ENCODE data around the gene NOP9.

DNA sequence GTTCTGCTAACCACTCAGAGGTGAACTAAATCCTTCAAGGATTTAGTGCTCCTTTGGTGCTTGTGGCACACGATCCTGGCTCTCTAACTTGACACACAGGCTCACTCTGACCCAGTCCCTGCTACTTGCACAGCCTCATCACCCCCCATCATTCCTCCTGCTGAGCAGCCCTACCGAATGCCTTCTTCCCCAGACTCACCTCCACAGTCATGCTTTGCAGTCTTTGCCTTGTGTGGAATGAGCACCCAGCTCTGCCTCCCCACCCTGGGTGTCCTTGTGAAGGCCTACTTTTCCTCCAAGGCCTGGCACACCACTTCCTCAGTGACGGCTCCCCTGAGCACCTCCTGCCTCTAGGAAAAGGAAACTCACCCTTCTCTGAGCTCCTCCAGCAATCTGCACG, 49.3 kb upstream of the NOP9 start:
- TF ChIP-seq, protein P1, sequence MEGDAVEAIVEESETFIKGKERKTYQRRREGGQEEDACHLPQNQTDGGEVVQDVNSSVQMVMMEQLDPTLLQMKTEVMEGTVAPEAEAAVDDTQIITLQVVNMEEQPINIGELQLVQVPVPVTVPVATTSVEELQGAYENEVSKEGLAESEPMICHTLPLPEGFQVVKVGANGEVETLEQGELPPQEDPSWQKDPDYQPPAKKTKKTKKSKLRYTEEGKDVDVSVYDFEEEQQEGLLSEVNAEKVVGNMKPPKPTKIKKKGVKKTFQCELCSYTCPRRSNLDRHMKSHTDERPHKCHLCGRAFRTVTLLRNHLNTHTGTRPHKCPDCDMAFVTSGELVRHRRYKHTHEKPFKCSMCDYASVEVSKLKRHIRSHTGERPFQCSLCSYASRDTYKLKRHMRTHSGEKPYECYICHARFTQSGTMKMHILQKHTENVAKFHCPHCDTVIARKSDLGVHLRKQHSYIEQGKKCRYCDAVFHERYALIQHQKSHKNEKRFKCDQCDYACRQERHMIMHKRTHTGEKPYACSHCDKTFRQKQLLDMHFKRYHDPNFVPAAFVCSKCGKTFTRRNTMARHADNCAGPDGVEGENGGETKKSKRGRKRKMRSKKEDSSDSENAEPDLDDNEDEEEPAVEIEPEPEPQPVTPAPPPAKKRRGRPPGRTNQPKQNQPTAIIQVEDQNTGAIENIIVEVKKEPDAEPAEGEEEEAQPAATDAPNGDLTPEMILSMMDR (IDR thresholded peaks at IDR 0.05; ENCODE audit: borderline replicate concordance, extremely low read depth, low read length, poor library complexity, severe bottlenecking) = no peak
- no peak for TF ChIP-seq EZH2 (IDR thresholded peaks at IDR 0.05; ENCODE audit: borderline replicate concordance, low read depth, low read length, severe bottlenecking)
